Natural killer cell (primary cell): ENCODE data around the gene SH3BP5L. TPM values are rescaled to one million over a fixed set of nuclear protein-coding genes. Genes with fewer than 3 reads are reported as not detected.

ENCODE experiments used
- ATAC-seq, 3 donors: fragments of 150-1000 bp in 2 of 3; fragments of 200-7000 bp in 1 of 3; cut with Tn5 transposase; 1 replicate in 1 of 3; 2 replicates in 2 of 3; pipeline ENCODE4 v1.10.0; 2021; ENCODE audit warnings: mild to moderate bottlenecking in 2 of 3, moderate library complexity in 2 of 3
- DNase-seq, 2 donors: peaks; one replicate each; pipeline versions ENCODE4 v3.0.0 to v3.0.0-alpha.2; 2013 to 2021; ENCODE audit warnings: mixed read lengths in 1 of 2
- H3K27ac ChIP-seq: one replicate; pipeline ENCODE4 v1.5.1; 2013; ENCODE audit warnings: mild to moderate bottlenecking, low read length
- H3K27me3 ChIP-seq: one replicate; pipeline ENCODE4 v1.6.1; 2013; ENCODE audit warnings: low read length; ENCODE audit not compliant: control insufficient read depth, insufficient read depth
- H3K36me3 ChIP-seq: one replicate; pipeline ENCODE4 v1.6.1; 2013; ENCODE audit warnings: low read length; ENCODE audit not compliant: control insufficient read depth, insufficient read depth
- H3K4me1 ChIP-seq: one replicate; pipeline ENCODE4 v1.6.1; 2013; ENCODE audit warnings: low read length; ENCODE audit not compliant: control insufficient read depth, insufficient read depth
- H3K4me3 ChIP-seq: one replicate; pipeline ENCODE4 v1.5.1; 2013; ENCODE audit warnings: low read length
- H3K9me3 ChIP-seq: one replicate; pipeline ENCODE4 v1.6.1; 2013; ENCODE audit warnings: low read length; ENCODE audit not compliant: control insufficient read depth, insufficient read depth
- H3K27ac Mint-ChIP-seq, 2 donors: one replicate each; pipeline ENCODE4 v1.8.0; 2022; ENCODE audit warnings: mild to moderate bottlenecking in 2 of 2, mixed read lengths in 2 of 2, moderate library complexity in 1 of 2
- H3K27me3 Mint-ChIP-seq, 2 donors: one replicate each; pipeline ENCODE4 v1.8.0; 2022; ENCODE audit warnings: low read depth in 2 of 2, mixed read lengths in 2 of 2
- H3K36me3 Mint-ChIP-seq: one replicate; pipeline ENCODE4 v1.8.0; 2022; ENCODE audit warnings: mixed read lengths
- H3K4me1 Mint-ChIP-seq, 2 donors: one replicate each; pipeline ENCODE4 v1.8.0; 2022; ENCODE audit warnings: mixed read lengths in 2 of 2
- H3K4me3 Mint-ChIP-seq: one replicate; pipeline ENCODE4 v1.8.0; 2022; ENCODE audit warnings: mild to moderate bottlenecking, moderate library complexity, mixed read lengths
- H3K9me3 Mint-ChIP-seq, 2 donors: one replicate each; pipeline ENCODE4 v1.8.0; 2022; ENCODE audit warnings: mixed read lengths in 2 of 2
- WGBS: methylation state at CpG from one replicate; pipeline ENCODE4 v1.1.7; 2013; ENCODE audit warnings: missing lambda C conversion rate; ENCODE audit not compliant: insufficient coverage; 5-methylcytosine and 5-hydroxymethylcytosine counted together
- intact Hi-C: fragments of 100-400 bp; cut with micrococcal nuclease; formaldehyde crosslinking; loops from one replicate; pipeline ENCODE4 v1.14.2; 2022
- total RNA-seq, 4 donors: library from RNA; stranded (reverse); fragments of 120-200 nt in 1 of 4; gene quantifications; one replicate each; pipeline versions ENCODE4 v1.2.3 to v1.2.4, GENCODE V29; 2013 to 2022
- TF ChIP-seq, protein P1 (sequence below): fragments of 200-600 bp; IDR thresholded peaks from one replicate; pipeline ENCODE4 v1.8.0; 2022; ENCODE audit warnings: antibody characterized with exemption

Gene SH3BP5L
- total RNA-seq, 3 donors from 2014 or later (not counting 1 experiment from before 2014, with no cell fraction given): 19.0 to 27.5 (median 22.9) TPM

DNA sequence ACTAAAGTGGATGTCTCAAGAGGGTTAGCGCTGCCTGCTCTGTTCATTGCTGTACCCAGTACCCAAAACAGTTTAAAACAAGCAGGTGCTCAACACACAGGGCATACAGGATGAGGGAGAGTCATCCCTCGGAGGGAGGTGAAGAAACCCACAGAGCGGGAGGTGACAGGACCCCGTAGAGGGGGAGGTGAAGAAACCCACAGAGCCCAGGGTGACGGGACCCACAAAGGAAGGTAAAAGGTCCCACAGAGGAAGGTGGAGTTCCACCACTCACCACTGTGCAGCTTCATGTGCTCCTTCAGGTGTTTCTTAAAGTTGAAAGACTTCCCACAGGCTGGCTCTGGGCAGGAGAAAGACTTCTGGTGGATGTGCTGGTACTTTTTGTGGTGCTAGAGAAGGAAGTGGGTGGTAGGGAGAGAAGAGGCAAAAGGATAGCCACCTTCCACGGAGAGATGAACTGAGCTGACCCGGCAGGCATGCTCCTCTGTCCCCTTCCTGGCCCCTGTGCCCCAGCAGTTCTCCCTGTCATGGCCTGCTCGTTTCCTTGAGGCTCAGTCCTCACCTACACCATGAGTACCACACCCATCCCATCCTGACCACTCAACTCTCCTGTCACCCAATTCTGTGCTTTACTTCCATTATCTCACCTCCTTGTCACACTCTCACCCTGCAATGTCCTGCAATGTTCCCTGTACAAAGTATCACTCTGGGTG, 28.1 kb upstream of the SH3BP5L start:
- intact Hi-C loops: no loop called here
- H3K4me3 Mint-ChIP-seq: no peak overlapping the region
- Histone ChIP-seq H3K27ac (peak overlapping the region; percentile 47), H3K9me3 (no peaks in the 10 kb centered on the region), H3K27me3 (no peaks in the 10 kb centered on the region), H3K4me3 (no peak overlapping the region), H3K36me3 (peaks cover 10% of the 10 kb centered on the region), H3K4me1 (peaks cover 77% of the 10 kb centered on the region)
- H3K4me1 Mint-ChIP-seq: peaks cover 10 to 15% of the 10 kb centered on the region in 2 donors
- peak; percentile 61 to 68 (median 68) for ATAC-seq
- no peaks in the 10 kb centered on the region for H3K36me3 Mint-ChIP-seq
- TF ChIP-seq, protein P1, sequence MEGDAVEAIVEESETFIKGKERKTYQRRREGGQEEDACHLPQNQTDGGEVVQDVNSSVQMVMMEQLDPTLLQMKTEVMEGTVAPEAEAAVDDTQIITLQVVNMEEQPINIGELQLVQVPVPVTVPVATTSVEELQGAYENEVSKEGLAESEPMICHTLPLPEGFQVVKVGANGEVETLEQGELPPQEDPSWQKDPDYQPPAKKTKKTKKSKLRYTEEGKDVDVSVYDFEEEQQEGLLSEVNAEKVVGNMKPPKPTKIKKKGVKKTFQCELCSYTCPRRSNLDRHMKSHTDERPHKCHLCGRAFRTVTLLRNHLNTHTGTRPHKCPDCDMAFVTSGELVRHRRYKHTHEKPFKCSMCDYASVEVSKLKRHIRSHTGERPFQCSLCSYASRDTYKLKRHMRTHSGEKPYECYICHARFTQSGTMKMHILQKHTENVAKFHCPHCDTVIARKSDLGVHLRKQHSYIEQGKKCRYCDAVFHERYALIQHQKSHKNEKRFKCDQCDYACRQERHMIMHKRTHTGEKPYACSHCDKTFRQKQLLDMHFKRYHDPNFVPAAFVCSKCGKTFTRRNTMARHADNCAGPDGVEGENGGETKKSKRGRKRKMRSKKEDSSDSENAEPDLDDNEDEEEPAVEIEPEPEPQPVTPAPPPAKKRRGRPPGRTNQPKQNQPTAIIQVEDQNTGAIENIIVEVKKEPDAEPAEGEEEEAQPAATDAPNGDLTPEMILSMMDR: no peak
- H3K9me3 Mint-ChIP-seq: no peaks in the 10 kb centered on the region
- DNase-seq: peak; percentile 43 to 71
- no peaks in the 10 kb centered on the region for H3K27me3 Mint-ChIP-seq
- no peak overlapping the region for H3K27ac Mint-ChIP-seq
- WGBS: 27% methylated on average over 8 of the region's 8 CpGs

DNA sequence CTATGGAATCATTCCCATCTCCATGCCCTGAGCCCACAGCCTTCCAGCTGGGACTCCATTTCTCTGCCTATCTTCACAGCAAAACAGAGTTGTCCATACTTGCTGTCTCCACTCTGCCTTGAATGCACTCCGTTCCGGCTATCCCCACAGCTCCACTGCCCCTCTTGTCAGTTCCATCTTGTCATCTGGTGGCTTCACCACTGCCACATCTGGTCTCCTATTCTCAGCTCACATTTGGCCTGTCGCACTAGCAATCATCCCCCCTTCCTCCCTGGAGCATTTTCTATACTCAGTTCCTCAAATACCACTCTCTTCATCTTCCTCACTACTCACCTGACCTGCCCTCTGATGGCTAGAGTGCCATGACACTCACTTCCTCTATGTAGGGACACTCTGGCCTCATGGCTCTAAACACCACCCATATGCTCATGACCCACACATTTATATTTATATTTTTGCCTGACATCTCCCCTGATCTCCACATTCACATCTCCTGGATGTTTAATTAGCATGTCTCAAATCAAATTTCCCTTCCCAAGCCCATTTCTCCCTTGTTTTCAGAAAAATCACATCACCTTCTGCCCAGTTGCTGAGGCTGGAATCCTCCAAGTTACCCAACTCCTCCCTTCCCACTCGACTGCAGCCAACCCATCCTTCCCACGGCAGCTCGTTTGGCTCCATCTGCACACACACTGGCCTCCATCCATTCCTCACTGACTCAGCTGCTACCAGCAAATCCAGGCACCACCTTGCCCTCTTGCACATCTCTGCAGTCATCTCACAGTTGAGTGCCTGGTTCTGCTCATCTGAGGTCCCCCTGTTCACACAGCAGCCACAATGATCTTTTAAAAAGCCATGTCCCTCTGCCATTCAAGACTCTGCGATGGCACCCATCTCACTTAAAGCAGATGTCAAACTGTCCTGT, 27.0 kb upstream of the SH3BP5L start:
- H3K4me1 Mint-ChIP-seq: peaks cover 1 to 4% of the 10 kb centered on the region in 2 donors
- Histone ChIP-seq H3K9me3 (no peaks in the 10 kb centered on the region), H3K27ac (peak overlapping the region; percentile 36), H3K36me3 (peaks cover 19% of the 10 kb centered on the region), H3K27me3 (no peaks in the 10 kb centered on the region), H3K4me1 (peaks cover 67% of the 10 kb centered on the region), H3K4me3 (no peak overlapping the region)
- H3K27me3 Mint-ChIP-seq: no peaks in the 10 kb centered on the region
- H3K4me3 Mint-ChIP-seq: no peak overlapping the region
- H3K27ac Mint-ChIP-seq: no peak overlapping the region
- DNase-seq (no peak), ATAC-seq (no peak)
- TF ChIP-seq, protein P1: no peak
- intact Hi-C loops: no loop called here
- 88% methylated on average over 7 of the region's 7 CpGs for WGBS
- no peaks in the 10 kb centered on the region for H3K36me3 Mint-ChIP-seq
- no peaks in the 10 kb centered on the region for H3K9me3 Mint-ChIP-seq

DNA sequence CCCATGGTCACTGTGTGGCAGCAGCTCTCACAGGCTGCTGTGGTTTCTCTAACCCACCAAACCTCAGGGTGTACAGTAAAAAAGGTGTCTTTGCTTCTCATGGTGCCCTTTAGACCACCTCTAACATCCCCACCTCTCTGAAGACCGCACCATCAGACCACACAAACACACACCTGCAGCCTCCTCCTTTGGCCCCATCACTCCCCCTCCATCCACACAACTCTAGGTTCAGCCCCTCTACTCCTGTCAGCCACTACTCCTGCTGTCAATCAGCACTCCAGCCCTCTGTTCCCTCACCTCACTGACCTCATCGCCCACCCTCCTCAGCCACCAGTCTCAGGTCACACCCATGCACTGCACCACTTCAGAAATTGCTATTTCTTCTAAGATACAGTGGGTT, 25.7 kb upstream of the SH3BP5L start:
- H3K27ac ChIP-seq: peak overlapping the region; percentile 36

More for the DNA sequence above, 25.7 kb upstream of the SH3BP5L start:
- Mint-ChIP-seq H3K4me1 (no peaks in the 10 kb centered on the region), H3K4me3 (no peak overlapping the region), H3K9me3 (no peaks in the 10 kb centered on the region), H3K27ac (no peak overlapping the region), H3K27me3 (no peaks in the 10 kb centered on the region), H3K36me3 (no peaks in the 10 kb centered on the region)
- peaks cover 56% of the 10 kb centered on the region for H3K4me1 ChIP-seq
- 39% methylated on average over 2 of the region's 2 CpGs for WGBS
- H3K36me3 ChIP-seq: peaks cover 28% of the 10 kb centered on the region
- no peaks in the 10 kb centered on the region for H3K27me3 ChIP-seq
- H3K4me3 ChIP-seq: no peak overlapping the region
- ATAC-seq: peak in 1 of 3 donors; percentile 25
- no peaks in the 10 kb centered on the region for H3K9me3 ChIP-seq
- intact Hi-C loops: no loop called here
- TF ChIP-seq, protein P1: no peak
- no peak for DNase-seq
